ENCODE results near the gene VAV1. TPM values are rescaled to one million over a fixed set of nuclear protein-coding genes. Genes with fewer than 3 reads are reported as not detected.

Gene VAV1
- total RNA-seq, 1 experiment from 2014 or later = 0.05 TPM

DNA sequence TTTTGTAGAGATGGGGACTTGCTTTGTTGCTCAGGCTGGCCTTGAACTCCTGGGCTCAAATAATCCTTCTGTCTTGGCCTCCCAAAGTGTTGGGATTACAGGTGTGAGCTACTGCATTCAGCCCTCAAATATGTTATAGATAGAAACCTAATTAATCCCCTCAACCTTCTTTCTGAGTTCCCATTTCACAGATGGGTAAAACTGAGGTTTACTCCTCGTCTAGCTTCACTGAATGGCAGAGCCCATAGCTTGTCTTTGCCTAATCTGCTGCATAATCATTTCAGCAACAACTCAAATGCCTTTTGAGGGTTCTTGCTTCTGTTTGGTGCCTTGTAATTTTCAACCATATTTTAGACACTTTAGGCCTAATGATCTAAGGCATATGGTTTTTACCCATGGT, 78.9 kb downstream of the VAV1 start:
- no peaks in the 10 kb centered on the region for H3K36me3 ChIP-seq (ENCODE audit: control insufficient read depth, insufficient read depth, low read length)
- H3K27ac ChIP-seq (ENCODE audit: low read length) = no peak overlapping the region
- in situ Hi-C loops (cut with HindIII; ENCODE audit: low pct_unique_long_range_greater_than_20kb, low sequenced_read_pairs) = no loop called here
- H3K4me3 ChIP-seq (ENCODE audit: low read depth in 2 of 2, low read length in 2 of 2) = no peak overlapping the region
- CTCF ChIA-PET = interaction anchor here (0.6 kb wide), 1 partner anchor 235 kb away, joined by 5 read pairs; no protein-coding TSS in a partner anchor
- H3K27me3 ChIP-seq (ENCODE audit: control insufficient read depth, insufficient read depth, low read length) = no peaks in the 10 kb centered on the region
- TF ChIP-seq SIN3A (IDR thresholded peaks at IDR 0.05; ENCODE audit: borderline replicate concordance, insufficient read depth, low read depth, low read length) (no peak), TCF7L2 (IDR thresholded peaks at IDR 0.05; ENCODE audit: low read depth, low read length) (no peak), POLR2AphosphoS5 (IDR thresholded peaks at IDR 0.05; ENCODE audit: low read depth, low read length) (no peak)
- TF ChIP-seq, protein P1, sequence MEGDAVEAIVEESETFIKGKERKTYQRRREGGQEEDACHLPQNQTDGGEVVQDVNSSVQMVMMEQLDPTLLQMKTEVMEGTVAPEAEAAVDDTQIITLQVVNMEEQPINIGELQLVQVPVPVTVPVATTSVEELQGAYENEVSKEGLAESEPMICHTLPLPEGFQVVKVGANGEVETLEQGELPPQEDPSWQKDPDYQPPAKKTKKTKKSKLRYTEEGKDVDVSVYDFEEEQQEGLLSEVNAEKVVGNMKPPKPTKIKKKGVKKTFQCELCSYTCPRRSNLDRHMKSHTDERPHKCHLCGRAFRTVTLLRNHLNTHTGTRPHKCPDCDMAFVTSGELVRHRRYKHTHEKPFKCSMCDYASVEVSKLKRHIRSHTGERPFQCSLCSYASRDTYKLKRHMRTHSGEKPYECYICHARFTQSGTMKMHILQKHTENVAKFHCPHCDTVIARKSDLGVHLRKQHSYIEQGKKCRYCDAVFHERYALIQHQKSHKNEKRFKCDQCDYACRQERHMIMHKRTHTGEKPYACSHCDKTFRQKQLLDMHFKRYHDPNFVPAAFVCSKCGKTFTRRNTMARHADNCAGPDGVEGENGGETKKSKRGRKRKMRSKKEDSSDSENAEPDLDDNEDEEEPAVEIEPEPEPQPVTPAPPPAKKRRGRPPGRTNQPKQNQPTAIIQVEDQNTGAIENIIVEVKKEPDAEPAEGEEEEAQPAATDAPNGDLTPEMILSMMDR (IDR thresholded peaks at IDR 0.05) = no peak
- TF ChIP-seq, protein P2, sequence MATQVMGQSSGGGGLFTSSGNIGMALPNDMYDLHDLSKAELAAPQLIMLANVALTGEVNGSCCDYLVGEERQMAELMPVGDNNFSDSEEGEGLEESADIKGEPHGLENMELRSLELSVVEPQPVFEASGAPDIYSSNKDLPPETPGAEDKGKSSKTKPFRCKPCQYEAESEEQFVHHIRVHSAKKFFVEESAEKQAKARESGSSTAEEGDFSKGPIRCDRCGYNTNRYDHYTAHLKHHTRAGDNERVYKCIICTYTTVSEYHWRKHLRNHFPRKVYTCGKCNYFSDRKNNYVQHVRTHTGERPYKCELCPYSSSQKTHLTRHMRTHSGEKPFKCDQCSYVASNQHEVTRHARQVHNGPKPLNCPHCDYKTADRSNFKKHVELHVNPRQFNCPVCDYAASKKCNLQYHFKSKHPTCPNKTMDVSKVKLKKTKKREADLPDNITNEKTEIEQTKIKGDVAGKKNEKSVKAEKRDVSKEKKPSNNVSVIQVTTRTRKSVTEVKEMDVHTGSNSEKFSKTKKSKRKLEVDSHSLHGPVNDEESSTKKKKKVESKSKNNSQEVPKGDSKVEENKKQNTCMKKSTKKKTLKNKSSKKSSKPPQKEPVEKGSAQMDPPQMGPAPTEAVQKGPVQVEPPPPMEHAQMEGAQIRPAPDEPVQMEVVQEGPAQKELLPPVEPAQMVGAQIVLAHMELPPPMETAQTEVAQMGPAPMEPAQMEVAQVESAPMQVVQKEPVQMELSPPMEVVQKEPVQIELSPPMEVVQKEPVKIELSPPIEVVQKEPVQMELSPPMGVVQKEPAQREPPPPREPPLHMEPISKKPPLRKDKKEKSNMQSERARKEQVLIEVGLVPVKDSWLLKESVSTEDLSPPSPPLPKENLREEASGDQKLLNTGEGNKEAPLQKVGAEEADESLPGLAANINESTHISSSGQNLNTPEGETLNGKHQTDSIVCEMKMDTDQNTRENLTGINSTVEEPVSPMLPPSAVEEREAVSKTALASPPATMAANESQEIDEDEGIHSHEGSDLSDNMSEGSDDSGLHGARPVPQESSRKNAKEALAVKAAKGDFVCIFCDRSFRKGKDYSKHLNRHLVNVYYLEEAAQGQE (IDR thresholded peaks at IDR 0.05; ENCODE audit: insufficient read depth in 1 of 2, low read depth in 2 of 2, low read length in 1 of 2) = no peak
- intact Hi-C loops (cut with micrococcal nuclease; ENCODE audit: unreplicated experiment) = no loop called here
- no peak for DNase-seq (ENCODE audit: low read depth, low spot score)
- POLR2A ChIA-PET = no interaction called here
- no TSS peak for BruUV-seq (replicated peaks)
- H3K4me1 ChIP-seq (ENCODE audit: control insufficient read depth, insufficient read depth, low read length) = no peaks in the 10 kb centered on the region
- no peak for ATAC-seq
- H3K9me3 ChIP-seq (ENCODE audit: control insufficient read depth, insufficient read depth, low read depth, low read length) = no peaks in the 10 kb centered on the region

DNA sequence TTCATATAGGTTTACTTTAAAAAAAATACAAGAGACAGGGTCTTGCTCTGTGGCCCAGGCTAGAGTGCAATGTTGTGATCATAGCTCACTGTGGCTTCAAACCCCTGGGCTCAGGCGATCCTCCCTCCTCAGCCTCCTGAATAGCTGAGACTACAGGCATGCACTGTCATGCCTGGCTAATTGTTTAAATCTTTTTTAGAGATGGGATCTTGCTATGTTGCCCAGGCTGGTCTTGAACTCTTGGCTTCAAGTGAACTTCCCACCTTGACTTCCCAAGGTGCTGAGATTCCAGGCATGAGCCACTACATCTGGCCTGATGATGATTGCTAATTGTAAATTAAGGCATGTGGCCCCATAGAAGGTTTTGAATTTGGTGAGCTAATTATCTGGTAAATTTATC, 79.5 kb downstream of the VAV1 start:
- Histone ChIP-seq H3K4me1 (ENCODE audit: control insufficient read depth, insufficient read depth, low read length) (no peaks in the 10 kb centered on the region), H3K9me3 (ENCODE audit: control insufficient read depth, insufficient read depth, low read depth, low read length) (no peaks in the 10 kb centered on the region), H3K4me3 (ENCODE audit: low read depth in 2 of 2, low read length in 2 of 2) (no peak overlapping the region), H3K27me3 (ENCODE audit: control insufficient read depth, insufficient read depth, low read length) (no peaks in the 10 kb centered on the region), H3K36me3 (ENCODE audit: control insufficient read depth, insufficient read depth, low read length) (no peaks in the 10 kb centered on the region), H3K27ac (ENCODE audit: low read length) (no peak overlapping the region)
- in situ Hi-C loops (cut with HindIII; ENCODE audit: low pct_unique_long_range_greater_than_20kb, low sequenced_read_pairs) (no loop called here), intact Hi-C loops (cut with micrococcal nuclease; ENCODE audit: unreplicated experiment) (no loop called here)
- TF ChIP-seq POLR2AphosphoS5 (IDR thresholded peaks at IDR 0.05; ENCODE audit: low read depth, low read length) = no peak
- ATAC-seq (no peak), DNase-seq (ENCODE audit: low read depth, low spot score) (no peak)
- ChIA-PET CTCF (interaction anchor here (0.6 kb wide), 1 partner anchor 236 kb away, joined by 5 read pairs; no protein-coding TSS in a partner anchor), POLR2A (no interaction called here)
- no TSS peak for BruUV-seq (replicated peaks)

DNA sequence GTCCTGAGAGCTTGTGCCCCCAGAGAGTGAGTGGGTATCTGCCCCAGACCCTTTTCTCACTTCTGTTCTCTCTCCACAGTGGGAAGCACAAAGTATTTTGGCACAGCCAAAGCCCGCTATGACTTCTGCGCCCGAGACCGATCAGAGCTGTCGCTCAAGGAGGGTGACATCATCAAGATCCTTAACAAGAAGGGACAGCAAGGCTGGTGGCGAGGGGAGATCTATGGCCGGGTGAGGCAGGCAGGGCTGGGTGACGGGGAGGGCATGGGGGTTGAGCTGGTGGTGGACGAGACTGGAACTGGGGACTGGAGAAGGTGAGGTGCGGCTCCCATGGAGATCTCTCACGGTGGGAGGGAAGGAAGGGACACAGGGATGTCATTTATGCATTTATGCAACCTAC, 81.4 kb downstream of the VAV1 start:
- Histone ChIP-seq H3K27me3 (ENCODE audit: control insufficient read depth, insufficient read depth, low read length) (no peaks in the 10 kb centered on the region), H3K27ac (ENCODE audit: low read length) (no peak overlapping the region), H3K9me3 (ENCODE audit: control insufficient read depth, insufficient read depth, low read depth, low read length) (no peaks in the 10 kb centered on the region), H3K4me1 (ENCODE audit: control insufficient read depth, insufficient read depth, low read length) (no peaks in the 10 kb centered on the region), H3K4me3 (ENCODE audit: low read depth in 2 of 2, low read length in 2 of 2) (no peak overlapping the region), H3K36me3 (ENCODE audit: control insufficient read depth, insufficient read depth, low read length) (no peaks in the 10 kb centered on the region)
- TF ChIP-seq, protein P2 (IDR thresholded peaks at IDR 0.05; ENCODE audit: insufficient read depth in 1 of 2, low read depth in 2 of 2, low read length in 1 of 2) = no peak
- TF ChIP-seq, protein P1 (IDR thresholded peaks at IDR 0.05) = no peak
- TF ChIP-seq POLR2AphosphoS5 (IDR thresholded peaks at IDR 0.05; ENCODE audit: low read depth, low read length) (no peak), SIN3A (IDR thresholded peaks at IDR 0.05; ENCODE audit: borderline replicate concordance, insufficient read depth, low read depth, low read length) (no peak), TCF7L2 (IDR thresholded peaks at IDR 0.05; ENCODE audit: low read depth, low read length) (no peak)
- ChIA-PET CTCF (no interaction called here), POLR2A (interaction anchor here (0.6 kb wide), 1 partner anchor 356 kb away, joined by 3 read pairs; no protein-coding TSS in a partner anchor)
- in situ Hi-C loops (cut with HindIII; ENCODE audit: low pct_unique_long_range_greater_than_20kb, low sequenced_read_pairs) (no loop called here), intact Hi-C loops (cut with micrococcal nuclease; ENCODE audit: unreplicated experiment) (no loop called here)
- no peak for DNase-seq (ENCODE audit: low read depth, low spot score)
- ATAC-seq = no peak
- BruUV-seq (replicated peaks) = no TSS peak
